Measurements from ENCODE around the gene EHD3.

Gene EHD3

GRCh38 chr2:31259075-31259474, 25.1 kb downstream of the EHD3 start:
- H3K27me3 ChIP-seq (ENCODE audit: insufficient read depth, low read length), result no peaks in the 10 kb centered on the region
- H3K9me3 ChIP-seq (ENCODE audit: low read length), result no peaks in the 10 kb centered on the region
- H2AFZ ChIP-seq (ENCODE audit: low read depth, low read length), result no peak overlapping the region
- no peaks in the 10 kb centered on the region for H3K36me3 ChIP-seq (ENCODE audit: insufficient read depth, low read length)
- no peak overlapping the region for H3K4me3 ChIP-seq (ENCODE audit: low read length)
- no peaks in the 10 kb centered on the region for H3K4me1 ChIP-seq (ENCODE audit: insufficient read depth, low read length)

GRCh38 chr2:31260870-31261269, 26.9 kb downstream of the EHD3 start:
- Histone ChIP-seq H3K4me1 (ENCODE audit: insufficient read depth, low read length) (no peaks in the 10 kb centered on the region), H2AFZ (ENCODE audit: low read depth, low read length) (no peak overlapping the region), H3K27me3 (ENCODE audit: insufficient read depth, low read length) (no peaks in the 10 kb centered on the region), H3K36me3 (ENCODE audit: insufficient read depth, low read length) (no peaks in the 10 kb centered on the region), H3K9me3 (ENCODE audit: low read length) (no peaks in the 10 kb centered on the region), H3K4me3 (ENCODE audit: low read length) (no peak overlapping the region)

- H3K36me3 ChIP-seq (ENCODE audit: insufficient read depth, low read length), result no peaks in the 10 kb centered on the region
- no peaks in the 10 kb centered on the region for H3K4me1 ChIP-seq (ENCODE audit: insufficient read depth, low read length)
- no peaks in the 10 kb centered on the region for H3K27me3 ChIP-seq (ENCODE audit: insufficient read depth, low read length)
- H2AFZ ChIP-seq (ENCODE audit: low read depth, low read length), result no peak overlapping the region
- H3K9me3 ChIP-seq (ENCODE audit: low read length), result no peaks in the 10 kb centered on the region
- no peak overlapping the region for H3K4me3 ChIP-seq (ENCODE audit: low read length)
Observed at GRCh38 chr2:31263636-31264190, 29.8 kb downstream of the EHD3 start.

- H3K4me1 ChIP-seq (ENCODE audit: insufficient read depth, low read length), result no peaks in the 10 kb centered on the region
- no peaks in the 10 kb centered on the region for H3K9me3 ChIP-seq (ENCODE audit: low read length)
- no peaks in the 10 kb centered on the region for H3K27me3 ChIP-seq (ENCODE audit: insufficient read depth, low read length)
- H3K36me3 ChIP-seq (ENCODE audit: insufficient read depth, low read length), result no peaks in the 10 kb centered on the region
- no peak overlapping the region for H2AFZ ChIP-seq (ENCODE audit: low read depth, low read length)
- H3K4me3 ChIP-seq (ENCODE audit: low read length), result no peak overlapping the region
Observed at GRCh38 chr2:31265234-31265633, 31.3 kb downstream of the EHD3 start.

GRCh38 chr2:31266804-31267203, 32.9 kb downstream of the EHD3 start:
- no peaks in the 10 kb centered on the region for H3K9me3 ChIP-seq (ENCODE audit: low read length)
- no peaks in the 10 kb centered on the region for H3K4me1 ChIP-seq (ENCODE audit: insufficient read depth, low read length)
- no peak overlapping the region for H3K4me3 ChIP-seq (ENCODE audit: low read length)
- no peaks in the 10 kb centered on the region for H3K36me3 ChIP-seq (ENCODE audit: insufficient read depth, low read length)
- H2AFZ ChIP-seq (ENCODE audit: low read depth, low read length), result no peak overlapping the region
- no peaks in the 10 kb centered on the region for H3K27me3 ChIP-seq (ENCODE audit: insufficient read depth, low read length)

GRCh38 chr2:31267437-31268120, 33.6 kb downstream of the EHD3 start:
- H3K4me3 ChIP-seq (ENCODE audit: low read length), result no peak overlapping the region
- no peaks in the 10 kb centered on the region for H3K27me3 ChIP-seq (ENCODE audit: insufficient read depth, low read length)
- no peaks in the 10 kb centered on the region for H3K9me3 ChIP-seq (ENCODE audit: low read length)
- no peaks in the 10 kb centered on the region for H3K36me3 ChIP-seq (ENCODE audit: insufficient read depth, low read length)
- no peaks in the 10 kb centered on the region for H3K4me1 ChIP-seq (ENCODE audit: insufficient read depth, low read length)
- no peak overlapping the region for H2AFZ ChIP-seq (ENCODE audit: low read depth, low read length)

- H2AFZ ChIP-seq (ENCODE audit: low read depth, low read length), result no peak overlapping the region
- H3K27me3 ChIP-seq (ENCODE audit: insufficient read depth, low read length), result no peaks in the 10 kb centered on the region
- no peaks in the 10 kb centered on the region for H3K36me3 ChIP-seq (ENCODE audit: insufficient read depth, low read length)
- H3K4me1 ChIP-seq (ENCODE audit: insufficient read depth, low read length), result no peaks in the 10 kb centered on the region
- H3K9me3 ChIP-seq (ENCODE audit: low read length), result no peaks in the 10 kb centered on the region
- no peak overlapping the region for H3K4me3 ChIP-seq (ENCODE audit: low read length)
Observed at GRCh38 chr2:31268344-31268743, 34.4 kb downstream of the EHD3 start.

GRCh38 chr2:31269087-31269486, 35.1 kb downstream of the EHD3 start:
- H2AFZ ChIP-seq (ENCODE audit: low read depth, low read length), result no peak overlapping the region
- no peak overlapping the region for H3K4me3 ChIP-seq (ENCODE audit: low read length)
- H3K36me3 ChIP-seq (ENCODE audit: insufficient read depth, low read length), result no peaks in the 10 kb centered on the region
- H3K4me1 ChIP-seq (ENCODE audit: insufficient read depth, low read length), result no peaks in the 10 kb centered on the region
- no peaks in the 10 kb centered on the region for H3K9me3 ChIP-seq (ENCODE audit: low read length)
- no peaks in the 10 kb centered on the region for H3K27me3 ChIP-seq (ENCODE audit: insufficient read depth, low read length)

GRCh38 chr2:31270131-31270530, 36.2 kb downstream of the EHD3 start:
- Histone ChIP-seq H3K9me3 (ENCODE audit: low read length) (no peaks in the 10 kb centered on the region), H3K27me3 (ENCODE audit: insufficient read depth, low read length) (no peaks in the 10 kb centered on the region), H3K4me1 (ENCODE audit: insufficient read depth, low read length) (no peaks in the 10 kb centered on the region), H3K4me3 (ENCODE audit: low read length) (no peak overlapping the region), H2AFZ (ENCODE audit: low read depth, low read length) (no peak overlapping the region), H3K36me3 (ENCODE audit: insufficient read depth, low read length) (no peaks in the 10 kb centered on the region)

- H3K9me3 ChIP-seq (ENCODE audit: low read length), result no peaks in the 10 kb centered on the region
Observed at GRCh38 chr2:31270822-31271231, 36.9 kb downstream of the EHD3 start.

GRCh38 chr2:31271851-31272267, 37.9 kb downstream of the EHD3 start:
- no peaks in the 10 kb centered on the region for H3K36me3 ChIP-seq (ENCODE audit: insufficient read depth, low read length)
- no peaks in the 10 kb centered on the region for H3K27me3 ChIP-seq (ENCODE audit: insufficient read depth, low read length)
- H3K9me3 ChIP-seq (ENCODE audit: low read length), result no peaks in the 10 kb centered on the region
- H3K4me1 ChIP-seq (ENCODE audit: insufficient read depth, low read length), result no peaks in the 10 kb centered on the region
- H3K4me3 ChIP-seq (ENCODE audit: low read length), result no peak overlapping the region
- no peak overlapping the region for H2AFZ ChIP-seq (ENCODE audit: low read depth, low read length)

More at GRCh38 chr2:31270822-31271231, 36.9 kb downstream of the EHD3 start:
- H3K27me3 ChIP-seq (ENCODE audit: insufficient read depth, low read length), result no peaks in the 10 kb centered on the region
- H3K4me1 ChIP-seq (ENCODE audit: insufficient read depth, low read length), result no peaks in the 10 kb centered on the region
- no peaks in the 10 kb centered on the region for H3K36me3 ChIP-seq (ENCODE audit: insufficient read depth, low read length)
- H2AFZ ChIP-seq (ENCODE audit: low read depth, low read length), result no peak overlapping the region
- H3K4me3 ChIP-seq (ENCODE audit: low read length), result no peak overlapping the region

- Histone ChIP-seq H3K4me1 (ENCODE audit: insufficient read depth, low read length) (no peaks in the 10 kb centered on the region), H3K27me3 (ENCODE audit: insufficient read depth, low read length) (no peaks in the 10 kb centered on the region), H3K9me3 (ENCODE audit: low read length) (no peaks in the 10 kb centered on the region), H3K36me3 (ENCODE audit: insufficient read depth, low read length) (no peaks in the 10 kb centered on the region), H2AFZ (ENCODE audit: low read depth, low read length) (no peak overlapping the region), H3K4me3 (ENCODE audit: low read length) (no peak overlapping the region)
Observed at GRCh38 chr2:31274401-31275075, 40.6 kb downstream of the EHD3 start.

GRCh38 chr2:31275976-31276375, 42.0 kb downstream of the EHD3 start:
- H3K36me3 ChIP-seq (ENCODE audit: insufficient read depth, low read length), result no peaks in the 10 kb centered on the region

More at GRCh38 chr2:31275976-31276375, 42.0 kb downstream of the EHD3 start:
- H3K9me3 ChIP-seq (ENCODE audit: low read length), result no peaks in the 10 kb centered on the region
- no peaks in the 10 kb centered on the region for H3K4me1 ChIP-seq (ENCODE audit: insufficient read depth, low read length)
- no peaks in the 10 kb centered on the region for H3K27me3 ChIP-seq (ENCODE audit: insufficient read depth, low read length)
- H2AFZ ChIP-seq (ENCODE audit: low read depth, low read length), result no peak overlapping the region
- no peak overlapping the region for H3K4me3 ChIP-seq (ENCODE audit: low read length)

Data from neuron (in vitro differentiated cells).